ENCODE data around the gene MST1. TPM values are rescaled to one million over a fixed set of nuclear protein-coding genes. Genes with fewer than 3 reads are reported as not detected.

Gene MST1
- total RNA-seq, 1 experiment from 2014 or later: 1.7 TPM

DNA sequence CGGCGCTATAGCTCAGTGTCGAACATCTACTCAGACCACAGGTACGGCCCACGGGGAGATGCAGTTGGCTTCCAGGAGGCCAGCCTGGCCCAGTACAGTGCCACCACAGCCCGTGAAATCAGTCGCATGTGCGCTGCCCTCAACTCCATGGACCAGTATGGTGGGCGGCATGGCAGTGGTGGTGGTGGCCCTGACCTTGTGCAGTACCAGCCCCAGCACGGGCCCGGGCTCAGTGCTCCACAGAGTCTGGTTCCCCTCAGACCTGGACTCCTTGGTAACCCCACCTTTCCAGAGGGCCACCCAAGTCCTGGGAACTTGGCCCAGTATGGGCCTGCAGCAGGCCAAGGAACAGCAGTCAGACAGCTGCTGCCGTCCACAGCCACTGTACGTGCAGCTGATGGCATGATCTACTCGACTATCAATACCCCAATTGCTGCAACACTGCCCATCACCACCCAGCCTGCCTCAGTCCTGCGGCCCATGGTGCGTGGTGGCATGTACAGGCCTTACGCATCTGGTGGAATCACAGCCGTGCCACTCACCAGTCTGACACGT, 33.5 kb downstream of the MST1 start:
- Histone ChIP-seq H3K36me3 (ENCODE audit: low read depth, low read length) (no peaks in the 10 kb centered on the region), H3K4me1 (ENCODE audit: insufficient read depth, low read length) (no peaks in the 10 kb centered on the region), H3K79me2 (ENCODE audit: low read length) (no peaks in the 10 kb centered on the region), H3F3A (ENCODE audit: low read length, unreplicated experiment) (no peaks in the 10 kb centered on the region), H3K9ac (ENCODE audit: low read length) (no peak overlapping the region), H3K9me2 (replicated peaks; ENCODE audit: low read length) (no peaks in the 10 kb centered on the region), H3K9me3 (ENCODE audit: low read length) (no peaks in the 10 kb centered on the region), H3K4me3 (ENCODE audit: low read length) (no peak overlapping the region), H3K27me3 (ENCODE audit: low read length) (no peaks in the 10 kb centered on the region), H3K27ac (ENCODE audit: low read length) (no peak overlapping the region), H3K4me2 (ENCODE audit: low read length) (no peak overlapping the region), H4K20me1 (ENCODE audit: low read length) (no peaks in the 10 kb centered on the region), H2AFZ (ENCODE audit: low read length) (no peak overlapping the region)
- CTCF ChIA-PET: interaction anchor here (0.5 kb wide), 1 partner anchor 14 kb away, joined by 6 read pairs; no protein-coding TSS in a partner anchor
- TF ChIP-seq CTCF (conservative IDR thresholded peaks at IDR 0.05; ENCODE audit: low read depth, low read length): no peak
- TF ChIP-seq EZH2phosphoT487 (IDR thresholded peaks at IDR 0.05; ENCODE audit: borderline replicate concordance, low read length): no peak
- TF ChIP-seq EZH2 (IDR thresholded peaks at IDR 0.05; ENCODE audit: low read length, unreplicated experiment): no peak
- no TSS peak for BruUV-seq (replicated peaks)
- POLR2A ChIA-PET (ENCODE audit: unreplicated experiment): no interaction called here
- ATAC-seq: no peak
- DNase-seq: no peak
- intact Hi-C loops (cut with micrococcal nuclease): no loop called here

- no peak overlapping the region for H3K27ac ChIP-seq (ENCODE audit: low read length)
- H2AFZ ChIP-seq (ENCODE audit: low read length): no peak overlapping the region
- no peak overlapping the region for H3K4me2 ChIP-seq (ENCODE audit: low read length)
- no peaks in the 10 kb centered on the region for H4K20me1 ChIP-seq (ENCODE audit: low read length)
- DNase-seq (no peak), ATAC-seq (no peak)
- intact Hi-C loops (cut with micrococcal nuclease): no loop called here
- TF ChIP-seq EZH2 (IDR thresholded peaks at IDR 0.05; ENCODE audit: low read length, unreplicated experiment) (no peak), CTCF (conservative IDR thresholded peaks at IDR 0.05; ENCODE audit: low read depth, low read length) (no peak)
- ChIA-PET POLR2A (ENCODE audit: unreplicated experiment) (no interaction called here), CTCF (interaction anchor here (0.5 kb wide), 1 partner anchor 14 kb away, joined by 6 read pairs; no protein-coding TSS in a partner anchor)
- H3K4me3 ChIP-seq (ENCODE audit: low read length): no peak overlapping the region
- no peaks in the 10 kb centered on the region for H3K9me3 ChIP-seq (ENCODE audit: low read length)
- H3K4me1 ChIP-seq (ENCODE audit: insufficient read depth, low read length): no peaks in the 10 kb centered on the region
- H3K9ac ChIP-seq (ENCODE audit: low read length): no peak overlapping the region
- BruUV-seq (replicated peaks): no TSS peak
- H3K27me3 ChIP-seq (ENCODE audit: low read length): no peaks in the 10 kb centered on the region
- no peaks in the 10 kb centered on the region for H3K9me2 ChIP-seq (replicated peaks; ENCODE audit: low read length)
- no peaks in the 10 kb centered on the region for H3K79me2 ChIP-seq (ENCODE audit: low read length)
- H3F3A ChIP-seq (ENCODE audit: low read length, unreplicated experiment): no peaks in the 10 kb centered on the region
- no peaks in the 10 kb centered on the region for H3K36me3 ChIP-seq (ENCODE audit: low read depth, low read length)
Measured at GRCh38 chr3:49654955-49655556, 34.2 kb downstream of the MST1 start.

DNA sequence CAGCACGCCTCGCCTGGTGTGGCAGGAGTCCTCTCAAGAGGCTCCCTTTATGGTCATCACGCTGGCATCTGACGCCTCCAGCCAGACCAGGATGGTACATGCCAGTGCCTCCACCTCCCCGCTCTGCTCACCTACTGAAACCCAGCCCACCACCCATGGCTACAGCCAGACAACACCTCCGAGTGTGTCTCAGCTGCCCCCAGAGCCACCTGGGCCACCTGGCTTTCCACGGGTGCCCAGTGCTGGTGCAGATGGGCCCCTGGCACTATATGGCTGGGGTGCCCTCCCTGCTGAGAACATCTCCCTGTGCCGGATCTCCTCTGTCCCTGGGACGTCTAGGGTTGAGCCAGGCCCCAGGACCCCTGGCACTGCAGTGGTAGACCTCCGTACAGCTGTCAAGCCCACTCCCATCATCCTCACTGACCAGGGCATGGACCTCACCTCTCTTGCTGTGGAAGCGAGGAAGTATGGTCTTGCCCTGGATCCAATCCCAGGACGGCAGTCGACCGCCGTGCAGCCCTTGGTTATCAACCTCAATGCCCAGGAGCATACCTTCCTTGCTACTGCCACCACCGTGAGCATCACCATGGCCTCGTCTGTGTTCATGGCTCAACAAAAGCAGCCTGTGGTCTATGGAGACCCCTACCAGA, 35.0 kb downstream of the MST1 start:
- ATAC-seq (no peak), DNase-seq (no peak)
- no TSS peak for BruUV-seq (replicated peaks)
- TF ChIP-seq EZH2 (IDR thresholded peaks at IDR 0.05; ENCODE audit: low read length, unreplicated experiment) (no peak), CTCF (conservative IDR thresholded peaks at IDR 0.05; ENCODE audit: low read depth, low read length) (no peak), EZH2phosphoT487 (IDR thresholded peaks at IDR 0.05; ENCODE audit: borderline replicate concordance, low read length) (no peak)
- H3K9ac ChIP-seq (ENCODE audit: low read length): no peak overlapping the region
- ChIA-PET CTCF (no interaction called here), POLR2A (ENCODE audit: unreplicated experiment) (no interaction called here)
- no peaks in the 10 kb centered on the region for H3K9me3 ChIP-seq (ENCODE audit: low read length)
- no peak overlapping the region for H2AFZ ChIP-seq (ENCODE audit: low read length)
- no peaks in the 10 kb centered on the region for H3K4me1 ChIP-seq (ENCODE audit: insufficient read depth, low read length)
- no peak overlapping the region for H3K27ac ChIP-seq (ENCODE audit: low read length)
- H4K20me1 ChIP-seq (ENCODE audit: low read length): no peaks in the 10 kb centered on the region
- no peaks in the 10 kb centered on the region for H3F3A ChIP-seq (ENCODE audit: low read length, unreplicated experiment)
- no peaks in the 10 kb centered on the region for H3K27me3 ChIP-seq (ENCODE audit: low read length)
- no peaks in the 10 kb centered on the region for H3K79me2 ChIP-seq (ENCODE audit: low read length)
- no peaks in the 10 kb centered on the region for H3K36me3 ChIP-seq (ENCODE audit: low read depth, low read length)
- no peak overlapping the region for H3K4me3 ChIP-seq (ENCODE audit: low read length)
- H3K9me2 ChIP-seq (replicated peaks; ENCODE audit: low read length): no peaks in the 10 kb centered on the region
- intact Hi-C loops (cut with micrococcal nuclease): no loop called here
- no peak overlapping the region for H3K4me2 ChIP-seq (ENCODE audit: low read length)
